Endothelial cell of umbilical vein (primary cell): ENCODE measurements around the gene TUBGCP2.

Source experiments
- POLR2A ChIP-seq: IDR thresholded peaks from 2 replicates; pipeline ENCODE4 v1.6.1; 2012; ENCODE audit warnings: low read depth, mild to moderate bottlenecking, control low read depth, low read length
- TF ChIP-seq, protein P1 (sequence below), 2 donors: IDR thresholded peaks; 1 replicate in 1 of 2; 2 replicates in 1 of 2; pipeline ENCODE4 v1.5.1; 2011; ENCODE audit warnings: low read length in 2 of 2, mild to moderate bottlenecking in 2 of 2, moderate library complexity in 2 of 2, control low read depth in 1 of 2, inconsistent platforms in 1 of 2, low read depth in 1 of 2; ENCODE audit not compliant: insufficient read depth in 1 of 2; ENCODE audit errors: extremely low read depth in 1 of 2

DNA sequence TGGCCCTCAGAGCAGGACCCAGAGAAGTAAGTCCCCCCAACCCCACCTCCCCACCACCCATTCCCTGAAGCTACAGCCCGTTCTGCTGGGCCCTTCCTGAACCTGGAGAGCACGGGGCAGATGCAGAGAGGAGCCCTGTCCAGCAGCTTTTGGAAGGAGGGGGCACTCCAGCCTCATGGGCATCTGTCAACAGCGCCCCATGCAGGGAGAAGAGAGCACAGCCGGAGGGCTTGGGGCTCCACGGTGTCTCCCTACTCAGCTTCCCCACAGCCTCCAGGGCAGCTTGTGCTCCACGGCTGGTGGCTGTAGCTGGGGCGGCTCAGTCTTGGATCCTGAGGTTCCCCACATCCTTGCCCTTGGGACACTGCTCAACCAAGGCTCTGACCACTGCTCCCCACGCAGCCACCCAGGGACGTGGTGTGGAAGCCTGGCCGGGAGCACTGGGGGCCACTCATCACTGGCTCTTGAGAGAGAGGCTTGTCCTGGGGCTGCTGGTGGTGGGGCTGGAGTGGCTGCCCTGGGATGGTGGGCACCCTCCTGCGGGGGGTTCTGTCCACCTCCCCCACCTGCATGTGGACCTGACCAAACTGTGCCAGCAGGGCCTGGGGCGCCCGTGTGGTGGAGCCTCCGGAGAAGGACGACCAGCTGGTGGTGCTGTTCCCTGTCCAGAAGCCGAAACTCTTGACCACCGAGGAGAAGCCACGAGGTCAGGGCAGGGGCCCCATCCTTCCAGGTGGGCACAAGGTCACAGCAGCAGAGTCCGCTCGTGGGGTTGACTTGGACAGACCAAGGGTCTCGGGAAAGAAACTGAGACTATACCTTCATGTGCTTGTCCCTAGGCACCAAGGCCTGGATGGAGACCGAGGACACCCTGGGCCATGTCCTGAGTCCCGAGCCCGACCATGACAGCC lies 43.0 kb upstream of the TUBGCP2 start:
- TF ChIP-seq, protein P1, sequence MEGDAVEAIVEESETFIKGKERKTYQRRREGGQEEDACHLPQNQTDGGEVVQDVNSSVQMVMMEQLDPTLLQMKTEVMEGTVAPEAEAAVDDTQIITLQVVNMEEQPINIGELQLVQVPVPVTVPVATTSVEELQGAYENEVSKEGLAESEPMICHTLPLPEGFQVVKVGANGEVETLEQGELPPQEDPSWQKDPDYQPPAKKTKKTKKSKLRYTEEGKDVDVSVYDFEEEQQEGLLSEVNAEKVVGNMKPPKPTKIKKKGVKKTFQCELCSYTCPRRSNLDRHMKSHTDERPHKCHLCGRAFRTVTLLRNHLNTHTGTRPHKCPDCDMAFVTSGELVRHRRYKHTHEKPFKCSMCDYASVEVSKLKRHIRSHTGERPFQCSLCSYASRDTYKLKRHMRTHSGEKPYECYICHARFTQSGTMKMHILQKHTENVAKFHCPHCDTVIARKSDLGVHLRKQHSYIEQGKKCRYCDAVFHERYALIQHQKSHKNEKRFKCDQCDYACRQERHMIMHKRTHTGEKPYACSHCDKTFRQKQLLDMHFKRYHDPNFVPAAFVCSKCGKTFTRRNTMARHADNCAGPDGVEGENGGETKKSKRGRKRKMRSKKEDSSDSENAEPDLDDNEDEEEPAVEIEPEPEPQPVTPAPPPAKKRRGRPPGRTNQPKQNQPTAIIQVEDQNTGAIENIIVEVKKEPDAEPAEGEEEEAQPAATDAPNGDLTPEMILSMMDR (IDR thresholded peaks at IDR 0.05; ENCODE audit: extremely low read depth in 1 of 2, insufficient read depth in 1 of 2, low read depth in 1 of 2, low read length in 2 of 2) = no peak
- no peak for TF ChIP-seq POLR2A
